ENCODE data around the gene SLC44A5.
"Not testable (repeated sequence)": the region's sequence is repeated elsewhere in the genome, so short reads cannot be mapped to it uniquely, and the experiment has no call there.

GRCh38 chr1:75375476-75376447, 235.2 kb downstream of the SLC44A5 start:
- not testable (repeated sequence) for TF ChIP-seq FOXK2 (IDR thresholded peaks at IDR 0.05); CBX5 (IDR thresholded peaks at IDR 0.05; ENCODE audit: low read depth); POLR2A (IDR thresholded peaks at IDR 0.05; ENCODE audit: low read depth, low read length); SPI1 (IDR thresholded peaks at IDR 0.05; ENCODE audit: borderline replicate concordance, insufficient read depth, low read depth, low read length); MTA2 (IDR thresholded peaks at IDR 0.05; ENCODE audit: low read depth); SUZ12 (IDR thresholded peaks at IDR 0.05; ENCODE audit: unreplicated experiment); SMC3 (IDR thresholded peaks at IDR 0.05; ENCODE audit: borderline replicate concordance, low read length); PKNOX1 (IDR thresholded peaks at IDR 0.05); ZZZ3 (IDR thresholded peaks at IDR 0.05; ENCODE audit: control insufficient read depth, insufficient read length, low read depth); CHD4 (IDR thresholded peaks at IDR 0.05)
- TF ChIP-seq, protein P1, sequence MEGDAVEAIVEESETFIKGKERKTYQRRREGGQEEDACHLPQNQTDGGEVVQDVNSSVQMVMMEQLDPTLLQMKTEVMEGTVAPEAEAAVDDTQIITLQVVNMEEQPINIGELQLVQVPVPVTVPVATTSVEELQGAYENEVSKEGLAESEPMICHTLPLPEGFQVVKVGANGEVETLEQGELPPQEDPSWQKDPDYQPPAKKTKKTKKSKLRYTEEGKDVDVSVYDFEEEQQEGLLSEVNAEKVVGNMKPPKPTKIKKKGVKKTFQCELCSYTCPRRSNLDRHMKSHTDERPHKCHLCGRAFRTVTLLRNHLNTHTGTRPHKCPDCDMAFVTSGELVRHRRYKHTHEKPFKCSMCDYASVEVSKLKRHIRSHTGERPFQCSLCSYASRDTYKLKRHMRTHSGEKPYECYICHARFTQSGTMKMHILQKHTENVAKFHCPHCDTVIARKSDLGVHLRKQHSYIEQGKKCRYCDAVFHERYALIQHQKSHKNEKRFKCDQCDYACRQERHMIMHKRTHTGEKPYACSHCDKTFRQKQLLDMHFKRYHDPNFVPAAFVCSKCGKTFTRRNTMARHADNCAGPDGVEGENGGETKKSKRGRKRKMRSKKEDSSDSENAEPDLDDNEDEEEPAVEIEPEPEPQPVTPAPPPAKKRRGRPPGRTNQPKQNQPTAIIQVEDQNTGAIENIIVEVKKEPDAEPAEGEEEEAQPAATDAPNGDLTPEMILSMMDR (IDR thresholded peaks at IDR 0.05 in 2 of 3, conservative IDR thresholded peaks at IDR 0.05 in 1 of 3; ENCODE audit: control insufficient read depth in 2 of 3, extremely low read depth in 1 of 3, insufficient read depth in 1 of 3, low read depth in 3 of 3, low read length in 3 of 3) = not testable (repeated sequence)
- TF ChIP-seq, protein P2, sequence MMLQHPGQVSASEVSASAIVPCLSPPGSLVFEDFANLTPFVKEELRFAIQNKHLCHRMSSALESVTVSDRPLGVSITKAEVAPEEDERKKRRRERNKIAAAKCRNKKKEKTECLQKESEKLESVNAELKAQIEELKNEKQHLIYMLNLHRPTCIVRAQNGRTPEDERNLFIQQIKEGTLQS (IDR thresholded peaks at IDR 0.05; ENCODE audit: borderline replicate concordance, extremely low read depth, low read depth, low read length) = not testable (repeated sequence)
- TF ChIP-seq, protein P3, sequence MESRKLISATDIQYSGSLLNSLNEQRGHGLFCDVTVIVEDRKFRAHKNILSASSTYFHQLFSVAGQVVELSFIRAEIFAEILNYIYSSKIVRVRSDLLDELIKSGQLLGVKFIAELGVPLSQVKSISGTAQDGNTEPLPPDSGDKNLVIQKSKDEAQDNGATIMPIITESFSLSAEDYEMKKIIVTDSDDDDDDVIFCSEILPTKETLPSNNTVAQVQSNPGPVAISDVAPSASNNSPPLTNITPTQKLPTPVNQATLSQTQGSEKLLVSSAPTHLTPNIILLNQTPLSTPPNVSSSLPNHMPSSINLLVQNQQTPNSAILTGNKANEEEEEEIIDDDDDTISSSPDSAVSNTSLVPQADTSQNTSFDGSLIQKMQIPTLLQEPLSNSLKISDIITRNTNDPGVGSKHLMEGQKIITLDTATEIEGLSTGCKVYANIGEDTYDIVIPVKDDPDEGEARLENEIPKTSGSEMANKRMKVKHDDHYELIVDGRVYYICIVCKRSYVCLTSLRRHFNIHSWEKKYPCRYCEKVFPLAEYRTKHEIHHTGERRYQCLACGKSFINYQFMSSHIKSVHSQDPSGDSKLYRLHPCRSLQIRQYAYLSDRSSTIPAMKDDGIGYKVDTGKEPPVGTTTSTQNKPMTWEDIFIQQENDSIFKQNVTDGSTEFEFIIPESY (IDR thresholded peaks at IDR 0.05) = not testable (repeated sequence)

Measured in GM12878 (cell line).